Endothelial cell of umbilical vein (primary cell): ENCODE data around the gene S1PR4. TPM values are rescaled to one million over a fixed set of nuclear protein-coding genes. Genes with fewer than 3 reads are reported as not detected.

Source experiments
- BruUV-seq: library from RNA; stranded (reverse); fragments of 400-500 nt; replicated peaks from 2 replicates; lab custom pipeline; 2021; lab: Mats Ljungman, UMichigan
- CTCF ChIA-PET: fragments of 300-600, 350-600 bp; sonication (Branson Sonifier 250); formaldehyde crosslinking; loops from one replicate; lab custom pipeline; 2021; ENCODE audit warnings: antibody characterized with exemption, inconsistent platforms; lab: Charles Lee
- POLR2A ChIA-PET: fragments of 300-600, 350-600 bp; sonication (Branson Sonifier 250); formaldehyde crosslinking; loops from one replicate; lab custom pipeline; 2021; ENCODE audit warnings: antibody characterized with exemption, inconsistent platforms; lab: Charles Lee
- DNase-seq: peaks from one replicate; pipeline ENCODE4 v3.0.0-alpha.2; 2011; ENCODE audit warnings: low read depth, low spot score
- FAIRE-seq: peaks from 2 replicates; lab custom pipeline; 2011; peaks lifted over from hg19 to GRCh38; lab: Jason Lieb, UNC
- H2AFZ ChIP-seq: 2 replicates; pipeline ENCODE4 v1.6.0; 2012; ENCODE audit warnings: low read depth, low read length, control low read depth, inconsistent platforms
- H3K27ac ChIP-seq: 2 replicates; pipeline ENCODE4 v1.5.1; 2011; ENCODE audit warnings: low read depth, mild to moderate bottlenecking, control low read depth, low read length, moderate library complexity; ENCODE audit not compliant: insufficient read depth
- H3K27me3 ChIP-seq, 2 experiments: 2 replicates each; pipeline versions ENCODE4 v1.6.0 to v1.6.1; 2011; ENCODE audit warnings: low read length in 2 of 2, mixed read lengths in 1 of 2; ENCODE audit not compliant: control insufficient read depth in 2 of 2, insufficient read depth in 2 of 2
- H3K36me3 ChIP-seq, 2 experiments: 2 replicates in 1 of 2; 3 replicates in 1 of 2; pipeline ENCODE4 v1.5.1; 2011; ENCODE audit warnings: low read length in 2 of 2, mild to moderate bottlenecking in 1 of 2, moderate library complexity in 1 of 2; ENCODE audit not compliant: control insufficient read depth in 2 of 2, insufficient read depth in 2 of 2; ENCODE audit errors: extremely low read depth in 1 of 2
- H3K4me1 ChIP-seq: 3 replicates; pipeline ENCODE4 v1.5.1; 2011; ENCODE audit warnings: mild to moderate bottlenecking, low read length; ENCODE audit not compliant: control insufficient read depth, insufficient read depth; ENCODE audit errors: extremely low read depth
- H3K4me2 ChIP-seq: 2 replicates; pipeline ENCODE4 v1.6.1; 2011; ENCODE audit warnings: low read length, control low read depth, mixed read lengths; ENCODE audit not compliant: insufficient read depth
- H3K4me3 ChIP-seq, 3 experiments: fragments of 200-600 bp in 1 of 3; sonication (generic), shearing (Covaris generic) in 1 of 3; replicated peaks in 1 of 3; 2 replicates each; pipeline ENCODE4 v1.5.1; 2011 to 2016; ENCODE audit warnings: control low read depth in 3 of 3, low read length in 3 of 3, mild to moderate bottlenecking in 2 of 3, inconsistent platforms in 1 of 3, low read depth in 1 of 3, moderate library complexity in 1 of 3; ENCODE audit not compliant: insufficient read depth in 1 of 3
- H3K79me2 ChIP-seq: 2 replicates; pipeline ENCODE4 v1.6.0; 2012; ENCODE audit warnings: low read length, inconsistent platforms; ENCODE audit not compliant: control insufficient read depth, insufficient read depth
- H3K9ac ChIP-seq: replicated peaks from 2 replicates; pipeline ENCODE3; 2011; ENCODE audit warnings: low read length, control low read depth; ENCODE audit not compliant: insufficient read depth; ENCODE audit errors: extremely low read depth
- H3K9me1 ChIP-seq: replicated peaks from 3 replicates; pipeline ENCODE4 v1.6.0; 2011; ENCODE audit warnings: mild to moderate bottlenecking, low read length; ENCODE audit not compliant: control insufficient read depth, insufficient read depth; ENCODE audit errors: extremely low read depth
- H3K9me3 ChIP-seq: replicated peaks from 2 replicates; pipeline ENCODE4 v1.5.1; 2012; ENCODE audit warnings: low read length, inconsistent platforms; ENCODE audit not compliant: control insufficient read depth, insufficient read depth
- H4K20me1 ChIP-seq: replicated peaks from 2 replicates; pipeline ENCODE3; 2011; ENCODE audit warnings: mild to moderate bottlenecking, low read length; ENCODE audit not compliant: control insufficient read depth, insufficient read depth; ENCODE audit errors: extremely low read depth
- CTCF ChIP-seq, 2 donors: IDR thresholded peaks; 1 replicate in 1 of 2; 2 replicates in 1 of 2; pipeline ENCODE4 v1.5.1; 2011; ENCODE audit warnings: low read length in 2 of 2, mild to moderate bottlenecking in 2 of 2, moderate library complexity in 2 of 2, control low read depth in 1 of 2, inconsistent platforms in 1 of 2, low read depth in 1 of 2; ENCODE audit not compliant: insufficient read depth in 1 of 2; ENCODE audit errors: extremely low read depth in 1 of 2
- EZH2 ChIP-seq: IDR thresholded peaks from 2 replicates; pipeline ENCODE4 v1.6.1; 2012; ENCODE audit warnings: borderline replicate concordance, low read depth, mild to moderate bottlenecking, moderate library complexity, low read length, inconsistent platforms; ENCODE audit not compliant: severe bottlenecking
- FOS ChIP-seq: IDR thresholded peaks from 2 replicates; pipeline ENCODE4 v1.6.1; 2011; ENCODE audit warnings: mild to moderate bottlenecking, low read length, moderate library complexity, borderline replicate concordance; ENCODE audit not compliant: insufficient read depth
- GATA2 ChIP-seq: IDR thresholded peaks from 2 replicates; pipeline ENCODE4 v1.7.0; 2011; ENCODE audit warnings: low read depth, mild to moderate bottlenecking, moderate library complexity, mixed read lengths, low read length; ENCODE audit not compliant: insufficient read length, insufficient read depth
- JUN ChIP-seq: IDR thresholded peaks from 2 replicates; pipeline ENCODE4 v1.6.1; 2011; ENCODE audit warnings: borderline replicate concordance, low read depth; ENCODE audit not compliant: insufficient read length, insufficient read depth
- MAX ChIP-seq: IDR thresholded peaks from 2 replicates; pipeline ENCODE4 v1.6.1; 2011; ENCODE audit not compliant: insufficient read depth, insufficient read length
- MYC ChIP-seq: IDR thresholded peaks from one replicate; pipeline ENCODE4 v1.6.1; 2011; ENCODE audit warnings: mild to moderate bottlenecking, low read depth, low read length
- POLR2A ChIP-seq: IDR thresholded peaks from 2 replicates; pipeline ENCODE4 v1.6.1; 2012; ENCODE audit warnings: low read depth, mild to moderate bottlenecking, control low read depth, low read length
- POLR2AphosphoS5 ChIP-seq: IDR thresholded peaks from 2 replicates; pipeline ENCODE4 v1.6.1; 2012; ENCODE audit warnings: low read depth, mild to moderate bottlenecking, control low read depth, low read length, moderate library complexity; ENCODE audit not compliant: insufficient read depth
- dilution Hi-C: fragments of 300-500 bp; cut with MboI; formaldehyde crosslinking; loops from one replicate; pipeline ENCODE4 v1.15.0; 2019; ENCODE audit warnings: low sequenced_read_pairs; ENCODE audit not compliant: extremely low pct_ligation_motif_present
- intact Hi-C: fragments of 100-400 bp; cut with micrococcal nuclease; formaldehyde crosslinking; loops from one replicate; pipeline ENCODE4 v1.10.0; 2022
- polyA plus RNA-seq, 4 experiments: library from polyadenylated mRNA; depleted of rRNA in 3 of 4; stranded (reverse) in 3 of 4; unstranded in 1 of 4; fragments of >200 nt; gene quantifications; 2 replicates each; pipeline versions ENCODE4 v1.2.1 to v1.2.3, GENCODE V29; 2011 to 2012; ENCODE audit warnings: missing spikeins in 1 of 4
- total RNA-seq: library from RNA; stranded (reverse); gene quantifications from 2 replicates; pipeline ENCODE4 v1.2.3, GENCODE V29; 2021

Gene S1PR4
- total and polyA plus RNA-seq, 2 donors (not counting 3 experiments of a cell fraction or from before 2014, with no cell fraction given), result 1.7 to 2.5 TPM

- no peak for TF ChIP-seq MAX
- TF ChIP-seq EZH2, result no peak
- Histone ChIP-seq H4K20me1 (no peaks in the 10 kb centered on the region), H3K9me1 (no peaks in the 10 kb centered on the region), H3K9me3 (no peaks in the 10 kb centered on the region), H3K4me1 (peaks cover 6% of the 10 kb centered on the region), H3K4me2 (no peak overlapping the region), H3K27ac (no peak overlapping the region), H3K4me3 (no peak overlapping the region), H3K27me3 (no peaks in the 10 kb centered on the region), H2AFZ (no peak overlapping the region), H3K9ac (no peak overlapping the region), H3K79me2 (no peaks in the 10 kb centered on the region), H3K36me3 (no peaks in the 10 kb centered on the region)
- BruUV-seq, result no TSS peak
- intact Hi-C loops, result no loop called here
- ChIA-PET CTCF (interaction anchor here (0.8 kb wide), 1 partner anchor 21 kb away, joined by 3 read pairs; no protein-coding TSS in a partner anchor), POLR2A (no interaction called here)
- no peak for FAIRE-seq
- DNase-seq, result no peak
- dilution Hi-C loops, result no loop called here
These were observed 28.8 kb upstream of the S1PR4 start for GRCh38 chr19:3149526-3150505.

GRCh38 chr19:3150739-3151329 is 27.7 kb upstream of the S1PR4 start:
- Histone ChIP-seq H3K9me1 (no peaks in the 10 kb centered on the region), H4K20me1 (no peaks in the 10 kb centered on the region), H3K9me3 (no peaks in the 10 kb centered on the region), H3K4me3 (no peak overlapping the region), H3K27ac (no peak overlapping the region), H3K36me3 (no peaks in the 10 kb centered on the region), H3K27me3 (no peaks in the 10 kb centered on the region), H3K79me2 (no peaks in the 10 kb centered on the region), H3K4me2 (no peak overlapping the region), H3K4me1 (peaks cover 13% of the 10 kb centered on the region), H3K9ac (no peak overlapping the region), H2AFZ (no peak overlapping the region)
- no peak for DNase-seq
- ChIA-PET CTCF (interaction anchor here (1.2 to 1.8 kb wide), 3 partner anchors 22 to 200 kb away, joined by 3 to 10 read pairs (median 4); no protein-coding TSS in a partner anchor), POLR2A (no interaction called here)
- intact Hi-C loops (no loop called here), dilution Hi-C loops (no loop called here)
- no peak for FAIRE-seq
- BruUV-seq, result no TSS peak
- no peak for TF ChIP-seq POLR2AphosphoS5
- TF ChIP-seq FOS, result no peak
- no peak for TF ChIP-seq GATA2
- TF ChIP-seq MAX, result no peak
- no peak for TF ChIP-seq CTCF (IDR thresholded peaks at IDR 0.05; ENCODE audit: extremely low read depth in 1 of 2, insufficient read depth in 1 of 2, low read depth in 1 of 2, low read length in 2 of 2)
- no peak for TF ChIP-seq JUN
- no peak for TF ChIP-seq EZH2
- no peak for TF ChIP-seq POLR2A
- TF ChIP-seq MYC, result no peak
